B cell (primary cell): ENCODE data around the gene DCTN4. TPM values are rescaled to one million over a fixed set of nuclear protein-coding genes. Genes with fewer than 3 reads are reported as not detected.

Experiments used
- ATAC-seq: fragments of 200-7000 bp; cut with Tn5 transposase; one replicate; pipeline ENCODE4 v1.10.0; 2021; ENCODE audit warnings: low read depth, mild to moderate bottlenecking, moderate number of reproducible peaks, moderate library complexity
- CTCF ChIA-PET: fragments of 350-600 bp; sonication (Branson Sonifier 250); formaldehyde crosslinking; loops from one replicate; lab custom pipeline; 2021; ENCODE audit warnings: antibody characterized with exemption, inconsistent platforms; lab: Charles Lee
- POLR2A ChIA-PET: fragments of 350-600 bp; sonication (Branson Sonifier 250); formaldehyde crosslinking; loops from one replicate; lab custom pipeline; 2021; ENCODE audit warnings: antibody characterized with exemption; lab: Charles Lee
- DNase-seq: peaks from one replicate; pipeline ENCODE4 v3.0.0; 2013
- H2AFZ ChIP-seq: 2 replicates; pipeline ENCODE4 v1.6.1; 2012; ENCODE audit warnings: mild to moderate bottlenecking, low read depth, low read length; ENCODE audit not compliant: insufficient read depth, poor library complexity, severe bottlenecking
- H3K27ac ChIP-seq, 2 donors: 1 replicate in 1 of 2; 2 replicates in 1 of 2; pipeline ENCODE4 v1.5.1; 2012 to 2013; ENCODE audit warnings: low read length in 2 of 2, mild to moderate bottlenecking in 2 of 2, moderate library complexity in 1 of 2
- H3K27me3 ChIP-seq, 4 experiments: fragments of 200-600 bp in 1 of 4; sonication (generic) in 1 of 4; replicated peaks in 1 of 4; 1 replicate in 2 of 4; 2 replicates in 2 of 4; pipeline versions ENCODE4 v1.6.1 to v1.7.0; 2013 to 2016; ENCODE audit warnings: low read length in 3 of 4, mild to moderate bottlenecking in 2 of 4, mixed read lengths in 1 of 4, moderate library complexity in 1 of 4; ENCODE audit not compliant: insufficient read depth in 4 of 4, control insufficient read depth in 3 of 4; ENCODE audit errors: control extremely low read depth in 1 of 4
- H3K36me3 ChIP-seq, 2 experiments: replicated peaks in 1 of 2; 1 replicate in 1 of 2; 2 replicates in 1 of 2; pipeline versions ENCODE4 v1.6.1 to v1.7.1; 2013; ENCODE audit warnings: low read length in 1 of 2; ENCODE audit not compliant: insufficient read depth in 2 of 2, control insufficient read depth in 1 of 2; ENCODE audit errors: control extremely low read depth in 1 of 2, extremely low read depth in 1 of 2
- H3K4me1 ChIP-seq, 2 donors: fragments of 200-600 bp in 1 of 2; sonication (generic) in 1 of 2; 1 replicate in 1 of 2; 2 replicates in 1 of 2; pipeline versions ENCODE4 v1.5.1 to v1.6.1; 2013 to 2017; ENCODE audit warnings: low read length in 2 of 2; ENCODE audit not compliant: control insufficient read depth in 2 of 2, insufficient read depth in 2 of 2
- H3K4me2 ChIP-seq: replicated peaks from 2 replicates; pipeline ENCODE3; 2012; ENCODE audit warnings: mild to moderate bottlenecking, low read depth, low read length; ENCODE audit not compliant: poor library complexity, severe bottlenecking
- H3K4me3 ChIP-seq, 5 experiments: fragments of 200-600 bp in 1 of 5; sonication (generic) in 1 of 5; 1 replicate in 3 of 5; 2 replicates in 2 of 5; pipeline versions ENCODE4 v1.5.1 to v1.7.0; 2011 to 2016; ENCODE audit warnings: low read length in 4 of 5, mild to moderate bottlenecking in 4 of 5, low read depth in 2 of 5, control low read depth in 1 of 5, moderate library complexity in 1 of 5; ENCODE audit not compliant: insufficient read depth in 1 of 5; ENCODE audit errors: control extremely low read depth in 1 of 5, extremely low read depth in 1 of 5
- H3K79me2 ChIP-seq: fragments of 200-600 bp; sonication (generic); one replicate; pipeline ENCODE4 v1.6.0; 2016; ENCODE audit warnings: low read length; ENCODE audit not compliant: control insufficient read depth, insufficient read depth
- H3K9ac ChIP-seq: fragments of 200-600 bp; sonication (generic); 2 replicates; pipeline ENCODE4 v1.6.1; 2017; ENCODE audit warnings: mild to moderate bottlenecking, low read length, moderate library complexity
- H3K9me3 ChIP-seq, 3 donors: one replicate each; pipeline versions ENCODE4 v1.6.1 to v1.7.1; 2013; ENCODE audit warnings: low read length in 2 of 3; ENCODE audit not compliant: control insufficient read depth in 2 of 3, insufficient read depth in 1 of 3; ENCODE audit errors: control extremely low read depth in 1 of 3
- H4K20me1 ChIP-seq: 2 replicates; pipeline ENCODE4 v1.6.0; 2012; ENCODE audit warnings: mild to moderate bottlenecking, low read length; ENCODE audit not compliant: insufficient read depth, control insufficient read depth, poor library complexity, severe bottlenecking
- H3K27ac Mint-ChIP-seq: one replicate; pipeline ENCODE4 v1.8.0; 2021; ENCODE audit warnings: mixed read lengths
- H3K27me3 Mint-ChIP-seq: one replicate; pipeline ENCODE4 v1.8.0; 2021; ENCODE audit warnings: mixed read lengths
- H3K4me1 Mint-ChIP-seq: one replicate; pipeline ENCODE4 v1.8.0; 2021; ENCODE audit warnings: mixed read lengths
- H3K4me3 Mint-ChIP-seq: one replicate; pipeline ENCODE4 v1.8.0; 2021; ENCODE audit warnings: mixed read lengths
- H3K9me3 Mint-ChIP-seq: one replicate; pipeline ENCODE4 v1.8.0; 2022; ENCODE audit warnings: mixed read lengths; ENCODE audit not compliant: insufficient read depth
- EZH2 ChIP-seq: IDR thresholded peaks from 2 replicates; pipeline ENCODE4 v1.6.1; 2012; ENCODE audit warnings: borderline replicate concordance, low read depth, mild to moderate bottlenecking, moderate library complexity, low read length; ENCODE audit not compliant: insufficient read depth, poor library complexity, severe bottlenecking
- WGBS: methylation state at CpG from one replicate; pipeline ENCODE4 v1.1.5; 2013; ENCODE audit warnings: missing lambda C conversion rate; ENCODE audit not compliant: insufficient coverage; 5-methylcytosine and 5-hydroxymethylcytosine counted together
- intact Hi-C: fragments of 100-400 bp; cut with micrococcal nuclease; formaldehyde crosslinking; loops from one replicate; pipeline ENCODE4 v1.10.0; 2022
- polyA plus RNA-seq: library from polyadenylated mRNA; depleted of rRNA; stranded (reverse); fragments of >200 nt; gene quantifications from 2 replicates; pipeline ENCODE4 v1.2.3, GENCODE V29; 2012
- total RNA-seq, 2 donors: library from RNA; stranded (reverse); fragments of 120-200 nt in 1 of 2; gene quantifications; 1 replicate in 1 of 2; 2 replicates in 1 of 2; pipeline versions ENCODE4 v1.2.3 to v1.2.4, GENCODE V29; 2013 to 2022
- TF ChIP-seq, protein P1 (sequence below): fragments of 200-600 bp; IDR thresholded peaks from one replicate; pipeline ENCODE4 v1.8.0; 2022; ENCODE audit warnings: antibody characterized with exemption, mild to moderate bottlenecking

Gene DCTN4
- total and polyA plus RNA-seq, 2 donors (not counting 1 experiment from before 2014, with no cell fraction given), result 11.2 to 54.4 TPM

DNA sequence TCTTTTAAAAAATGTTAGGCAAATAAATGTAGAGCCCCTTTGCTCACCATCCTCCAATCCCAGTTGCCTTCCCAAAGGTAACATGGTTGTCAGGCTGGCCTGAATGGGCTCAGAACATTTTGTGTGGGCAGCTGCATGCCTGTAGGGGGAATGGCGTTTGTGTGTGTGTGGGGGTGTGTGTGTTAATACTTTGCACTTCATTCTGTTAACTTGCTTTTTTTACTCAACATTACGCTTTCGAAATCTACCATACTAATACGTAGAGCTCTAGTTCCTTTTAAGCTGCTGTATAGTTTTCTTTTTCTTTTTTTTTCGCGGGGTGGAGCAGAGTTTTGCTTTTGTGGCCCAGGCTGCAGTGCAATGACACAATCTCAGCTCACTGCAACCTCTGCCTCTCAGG is 83.7 kb downstream of the DCTN4 start:
- Mint-ChIP-seq H3K9me3 (no peaks in the 10 kb centered on the region), H3K27ac (no peak overlapping the region), H3K4me3 (no peak overlapping the region), H3K4me1 (peaks cover 15% of the 10 kb centered on the region), H3K27me3 (peaks cover 19% of the 10 kb centered on the region)
- H3K9ac ChIP-seq, result no peak overlapping the region
- peaks cover 0 to 29% (median 18%) of the 10 kb centered on the region in 4 experiments for H3K27me3 ChIP-seq
- WGBS, result 100% methylated on average over 3 of the region's 6 CpGs
- TF ChIP-seq, protein P1, sequence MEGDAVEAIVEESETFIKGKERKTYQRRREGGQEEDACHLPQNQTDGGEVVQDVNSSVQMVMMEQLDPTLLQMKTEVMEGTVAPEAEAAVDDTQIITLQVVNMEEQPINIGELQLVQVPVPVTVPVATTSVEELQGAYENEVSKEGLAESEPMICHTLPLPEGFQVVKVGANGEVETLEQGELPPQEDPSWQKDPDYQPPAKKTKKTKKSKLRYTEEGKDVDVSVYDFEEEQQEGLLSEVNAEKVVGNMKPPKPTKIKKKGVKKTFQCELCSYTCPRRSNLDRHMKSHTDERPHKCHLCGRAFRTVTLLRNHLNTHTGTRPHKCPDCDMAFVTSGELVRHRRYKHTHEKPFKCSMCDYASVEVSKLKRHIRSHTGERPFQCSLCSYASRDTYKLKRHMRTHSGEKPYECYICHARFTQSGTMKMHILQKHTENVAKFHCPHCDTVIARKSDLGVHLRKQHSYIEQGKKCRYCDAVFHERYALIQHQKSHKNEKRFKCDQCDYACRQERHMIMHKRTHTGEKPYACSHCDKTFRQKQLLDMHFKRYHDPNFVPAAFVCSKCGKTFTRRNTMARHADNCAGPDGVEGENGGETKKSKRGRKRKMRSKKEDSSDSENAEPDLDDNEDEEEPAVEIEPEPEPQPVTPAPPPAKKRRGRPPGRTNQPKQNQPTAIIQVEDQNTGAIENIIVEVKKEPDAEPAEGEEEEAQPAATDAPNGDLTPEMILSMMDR, result no peak
- no peak for TF ChIP-seq EZH2
- ATAC-seq, result no peak
- H4K20me1 ChIP-seq, result no peaks in the 10 kb centered on the region
- ChIA-PET CTCF (interaction anchor here (1.0 kb wide), 1 partner anchor 26 kb away, joined by 3 read pairs; the partner anchor contains the start of gene RBM22), POLR2A (interaction anchor here (0.5 kb wide), 1 partner anchor 257 kb away, joined by 4 read pairs; no protein-coding TSS in a partner anchor)
- H3K79me2 ChIP-seq, result no peaks in the 10 kb centered on the region
- H3K27ac ChIP-seq, result no peak overlapping the region
- H2AFZ ChIP-seq, result no peak overlapping the region
- peaks cover 14 to 19% of the 10 kb centered on the region in 2 donors for H3K4me1 ChIP-seq
- intact Hi-C loops, result no loop called here
- H3K36me3 ChIP-seq, result peaks cover 0 to 4% of the 10 kb centered on the region in 2 experiments
- DNase-seq, result no peak
- no peak overlapping the region for H3K4me3 ChIP-seq
- no peak overlapping the region for H3K4me2 ChIP-seq
- H3K9me3 ChIP-seq, result peaks cover 0 to 4% (median 0%) of the 10 kb centered on the region in 3 donors

DNA sequence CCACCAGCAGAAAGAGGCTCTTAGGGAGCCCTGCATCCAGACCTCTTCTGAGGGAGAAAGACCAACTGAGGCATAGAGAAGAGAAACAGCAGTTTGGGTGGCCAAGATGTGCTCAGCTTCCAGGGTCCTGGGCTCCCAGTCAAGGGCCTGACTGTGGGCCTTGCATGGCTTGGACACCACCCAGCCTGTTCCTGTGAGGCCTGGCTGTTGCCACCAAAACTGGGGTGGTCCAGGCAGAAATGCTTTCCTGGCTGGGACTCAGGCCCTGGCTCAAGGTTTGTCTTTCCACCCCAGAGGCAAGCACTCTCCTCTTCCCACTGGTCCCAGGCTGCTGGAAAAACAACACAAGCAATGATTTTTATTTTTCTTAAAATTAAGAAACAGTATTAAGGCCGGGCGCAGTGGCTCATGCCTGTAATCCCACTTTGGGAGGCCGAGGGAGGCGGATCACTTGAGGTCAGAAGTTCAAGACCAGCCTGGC is 84.4 kb downstream of the DCTN4 start:
- intact Hi-C loops, result no loop called here
- ChIA-PET POLR2A (no interaction called here), CTCF (interaction anchor here (1.7 kb wide), 1 partner anchor 112 kb away, joined by 4 read pairs; no protein-coding TSS in a partner anchor)
- Mint-ChIP-seq H3K4me1 (peaks cover 15% of the 10 kb centered on the region), H3K4me3 (no peak overlapping the region), H3K27me3 (peaks cover 24% of the 10 kb centered on the region), H3K27ac (no peak overlapping the region), H3K9me3 (no peaks in the 10 kb centered on the region)
- Histone ChIP-seq H3K9me3 (peaks cover 0 to 4% (median 0%) of the 10 kb centered on the region in 3 donors), H3K27me3 (peaks cover 0 to 35% (median 19%) of the 10 kb centered on the region in 4 experiments), H2AFZ (no peak overlapping the region), H3K79me2 (no peaks in the 10 kb centered on the region), H3K27ac (no peak overlapping the region), H3K4me3 (no peak overlapping the region), H3K4me2 (no peak overlapping the region), H3K36me3 (peaks cover 0 to 4% of the 10 kb centered on the region in 2 experiments), H4K20me1 (no peaks in the 10 kb centered on the region), H3K9ac (no peak overlapping the region), H3K4me1 (peaks cover 14 to 19% of the 10 kb centered on the region in 2 donors)
- no peak for DNase-seq
- no peak for ATAC-seq
- 79% methylated on average over 4 of the region's 4 CpGs for WGBS
- TF ChIP-seq EZH2, result no peak
- TF ChIP-seq, protein P1, result no peak
